ENCODE measurements around the gene INTS4.
"Not testable (repeated sequence)": the region's sequence is repeated elsewhere in the genome, so short reads cannot be mapped to it uniquely, and the experiment has no call there.

INTS4 gene

DNA sequence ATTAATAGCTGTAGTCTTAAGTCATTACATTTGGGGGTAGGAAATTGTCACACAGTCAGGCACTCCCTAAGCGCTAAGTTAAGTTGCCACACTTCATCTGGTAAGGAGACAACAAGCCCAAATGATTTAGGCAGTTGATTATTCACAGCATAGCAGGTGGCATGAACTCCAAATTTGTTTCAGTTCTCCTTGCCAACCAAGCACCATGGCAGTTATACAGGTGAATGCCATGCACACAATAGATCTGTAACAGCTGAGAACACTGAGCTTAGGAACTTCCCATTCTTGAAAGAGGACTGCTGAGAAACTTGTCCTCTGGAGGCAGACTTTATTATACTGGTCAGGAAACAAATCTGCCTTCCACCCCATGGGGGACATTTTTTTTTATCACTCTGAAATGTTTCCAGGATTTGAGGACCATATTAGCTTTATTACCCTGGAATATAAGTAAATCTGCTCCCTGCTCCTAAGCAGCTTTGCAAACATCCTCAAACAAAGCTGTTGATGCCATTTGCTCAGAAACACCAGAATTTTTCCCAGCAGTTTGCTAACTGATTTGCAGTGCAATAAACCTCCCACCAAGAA is 5.1 kb upstream of the INTS4 start:
- no peak overlapping the region for H3K4me3 ChIP-seq (ENCODE audit: low read depth, low read length)
- H3K27ac ChIP-seq (ENCODE audit: low read depth, low read length) = no peak overlapping the region
- H3K9ac ChIP-seq (ENCODE audit: low read depth, low read length) = no peak overlapping the region
- peaks cover 4% of the 10 kb centered on the region; the same call in 1 of the 2 replicates for H3K4me1 ChIP-seq (ENCODE audit: control insufficient read depth, insufficient read depth, low read length)
- no peaks in the 10 kb centered on the region for H3K27me3 ChIP-seq (ENCODE audit: control insufficient read depth, insufficient read depth, low read length)
- no peaks in the 10 kb centered on the region for H3K36me3 ChIP-seq (ENCODE audit: control insufficient read depth, insufficient read depth, low read length)
- H3K9me3 ChIP-seq (ENCODE audit: control insufficient read depth, insufficient read depth, low read length) = no peaks in the 10 kb centered on the region

- no peaks in the 10 kb centered on the region for H3K9me3 ChIP-seq (ENCODE audit: control insufficient read depth, insufficient read depth, low read length)
- H3K9ac ChIP-seq (ENCODE audit: low read depth, low read length) = peak overlapping the region; percentile 79
- peaks cover 8% of the 10 kb centered on the region for H3K4me1 ChIP-seq (ENCODE audit: control insufficient read depth, insufficient read depth, low read length)
- H3K27me3 ChIP-seq (ENCODE audit: control insufficient read depth, insufficient read depth, low read length) = no peaks in the 10 kb centered on the region
- H3K27ac ChIP-seq (ENCODE audit: low read depth, low read length) = peak overlapping the region; percentile 81
- peaks cover 24% of the 10 kb centered on the region for H3K36me3 ChIP-seq (ENCODE audit: control insufficient read depth, insufficient read depth, low read length)
- peak overlapping the region; percentile 99 for H3K4me3 ChIP-seq (ENCODE audit: low read depth, low read length)
Measured at GRCh38 chr11:77993902-77994301, 566 bp downstream of the INTS4 start.

GRCh38 chr11:77990981-77991380 is 3.5 kb downstream of the INTS4 start:
- H3K27ac ChIP-seq (ENCODE audit: low read depth, low read length) = no peak overlapping the region

GRCh38 chr11:77986456-77986855 is 8.0 kb downstream of the INTS4 start:
- H3K27ac ChIP-seq (ENCODE audit: low read depth, low read length); H3K27me3 ChIP-seq (ENCODE audit: control insufficient read depth, insufficient read depth, low read length); H3K9ac ChIP-seq (ENCODE audit: low read depth, low read length); H3K9me3 ChIP-seq (ENCODE audit: control insufficient read depth, insufficient read depth, low read length); H3K4me3 ChIP-seq (ENCODE audit: low read depth, low read length); H3K4me1 ChIP-seq (ENCODE audit: control insufficient read depth, insufficient read depth, low read length): not testable (repeated sequence)
- H3K36me3 ChIP-seq (ENCODE audit: control insufficient read depth, insufficient read depth, low read length) = peaks cover 38% of the 10 kb centered on the region

More at GRCh38 chr11:77990981-77991380, 3.5 kb downstream of the INTS4 start:
- Histone ChIP-seq H3K9ac (ENCODE audit: low read depth, low read length) (no peak overlapping the region), H3K4me3 (ENCODE audit: low read depth, low read length) (no peak overlapping the region), H3K4me1 (ENCODE audit: control insufficient read depth, insufficient read depth, low read length) (peaks cover 8% of the 10 kb centered on the region), H3K27me3 (ENCODE audit: control insufficient read depth, insufficient read depth, low read length) (no peaks in the 10 kb centered on the region), H3K9me3 (ENCODE audit: control insufficient read depth, insufficient read depth, low read length) (no peaks in the 10 kb centered on the region), H3K36me3 (ENCODE audit: control insufficient read depth, insufficient read depth, low read length) (peaks cover 41% of the 10 kb centered on the region)

DNA sequence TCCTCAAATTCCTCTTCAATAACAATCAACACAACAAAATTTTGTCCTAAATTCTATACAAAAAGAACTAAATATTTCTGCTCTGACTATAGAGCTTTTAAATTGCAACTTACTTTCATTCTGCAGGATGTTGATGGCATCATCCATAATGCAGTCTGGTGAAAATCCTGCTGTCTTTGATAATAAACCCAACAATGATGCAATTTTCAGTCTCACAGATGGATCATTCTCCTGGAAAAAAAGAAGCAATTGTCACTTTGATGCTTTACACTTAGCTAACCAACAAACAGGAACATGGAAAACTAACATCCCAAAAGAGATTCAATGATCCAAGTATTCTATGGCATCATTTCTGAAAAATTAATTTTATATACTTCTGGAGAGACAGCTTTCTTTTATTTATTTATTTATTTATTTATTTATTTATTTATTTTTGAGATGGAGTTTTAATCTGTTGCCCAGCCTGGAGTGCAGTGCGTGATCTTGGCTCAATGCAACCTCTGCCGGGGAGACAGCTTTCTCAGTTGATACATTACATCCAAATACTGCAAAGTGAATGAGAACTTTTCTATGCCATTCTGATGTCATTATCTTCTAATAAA is 13.0 kb downstream of the INTS4 start:
- H3K27me3 ChIP-seq (ENCODE audit: control insufficient read depth, insufficient read depth, low read length) = no peaks in the 10 kb centered on the region
- no peak overlapping the region for H3K4me3 ChIP-seq (ENCODE audit: low read depth, low read length)
- H3K4me1 ChIP-seq (ENCODE audit: control insufficient read depth, insufficient read depth, low read length) = no peaks in the 10 kb centered on the region
- H3K27ac ChIP-seq (ENCODE audit: low read depth, low read length) = no peak overlapping the region
- H3K9ac ChIP-seq (ENCODE audit: low read depth, low read length) = no peak overlapping the region
- no peaks in the 10 kb centered on the region for H3K9me3 ChIP-seq (ENCODE audit: control insufficient read depth, insufficient read depth, low read length)
- peaks cover 36% of the 10 kb centered on the region for H3K36me3 ChIP-seq (ENCODE audit: control insufficient read depth, insufficient read depth, low read length)

DNA sequence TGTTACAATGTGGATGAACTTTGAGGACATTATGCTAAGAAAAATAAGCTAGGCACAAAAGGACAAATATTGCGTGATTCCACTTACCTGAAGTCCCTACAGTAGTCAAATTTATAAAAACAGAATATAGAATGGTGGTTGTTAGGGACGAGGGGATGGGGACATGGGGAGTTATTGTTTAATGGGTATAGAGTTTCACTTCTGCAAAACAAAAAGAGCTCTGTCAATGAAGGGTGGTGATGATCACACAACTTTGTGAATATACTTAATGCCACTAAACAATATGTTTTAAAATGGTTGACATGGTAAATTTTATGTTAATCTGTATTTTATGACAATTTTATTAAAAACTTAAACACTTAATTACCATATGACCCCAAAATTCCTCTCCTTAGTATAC is 26.1 kb downstream of the INTS4 start:
- peaks cover 5% of the 10 kb centered on the region for H3K36me3 ChIP-seq (ENCODE audit: control insufficient read depth, insufficient read depth, low read length)
- H3K4me1 ChIP-seq (ENCODE audit: control insufficient read depth, insufficient read depth, low read length) = no peaks in the 10 kb centered on the region
- no peak overlapping the region for H3K4me3 ChIP-seq (ENCODE audit: low read depth, low read length)
- no peak overlapping the region for H3K9ac ChIP-seq (ENCODE audit: low read depth, low read length)
- no peak overlapping the region for H3K27ac ChIP-seq (ENCODE audit: low read depth, low read length)
- H3K9me3 ChIP-seq (ENCODE audit: control insufficient read depth, insufficient read depth, low read length) = no peaks in the 10 kb centered on the region
- no peaks in the 10 kb centered on the region for H3K27me3 ChIP-seq (ENCODE audit: control insufficient read depth, insufficient read depth, low read length)

DNA sequence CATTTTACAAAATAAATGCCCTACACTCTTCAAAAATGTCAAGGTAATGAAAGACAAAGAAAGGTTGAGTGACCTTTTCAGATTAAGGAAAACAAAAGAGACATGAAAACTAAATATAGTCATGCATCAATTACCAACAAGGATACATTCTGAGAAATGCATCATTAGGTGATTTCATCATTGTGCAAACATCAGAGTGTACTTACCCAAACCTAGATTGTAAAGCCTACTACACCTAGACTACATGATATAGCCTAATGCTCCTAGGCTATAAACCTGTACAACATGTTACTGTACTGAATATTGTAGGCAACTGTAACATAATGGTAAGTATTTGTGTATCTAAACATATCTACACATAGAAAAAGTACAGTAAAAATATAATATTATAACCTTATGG is 26.7 kb downstream of the INTS4 start:
- Histone ChIP-seq H3K27ac (ENCODE audit: low read depth, low read length) (no peak overlapping the region), H3K27me3 (ENCODE audit: control insufficient read depth, insufficient read depth, low read length) (no peaks in the 10 kb centered on the region), H3K9ac (ENCODE audit: low read depth, low read length) (no peak overlapping the region), H3K4me3 (ENCODE audit: low read depth, low read length) (no peak overlapping the region), H3K36me3 (ENCODE audit: control insufficient read depth, insufficient read depth, low read length) (peaks cover 5% of the 10 kb centered on the region), H3K4me1 (ENCODE audit: control insufficient read depth, insufficient read depth, low read length) (no peaks in the 10 kb centered on the region), H3K9me3 (ENCODE audit: control insufficient read depth, insufficient read depth, low read length) (no peaks in the 10 kb centered on the region)

DNA sequence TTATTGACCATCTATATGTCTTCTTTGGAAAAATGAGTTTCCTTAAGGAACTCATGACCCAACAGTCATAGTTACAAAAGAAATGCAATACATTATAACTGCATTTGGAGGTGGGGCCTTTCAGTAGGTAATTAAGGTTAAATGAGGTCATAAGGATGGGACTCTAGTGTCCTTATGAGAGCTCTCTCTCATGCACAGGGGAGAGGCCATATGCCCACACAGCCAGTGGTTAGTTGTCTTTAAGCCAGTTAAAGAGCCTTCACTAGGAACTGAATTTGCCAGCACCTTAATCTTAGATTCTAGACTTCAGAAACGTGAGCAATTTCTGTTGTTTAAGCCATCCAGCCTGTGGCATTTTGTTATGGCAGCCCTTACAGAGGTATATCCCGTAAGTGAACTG is 27.3 kb downstream of the INTS4 start:
- Histone ChIP-seq H3K9me3 (ENCODE audit: control insufficient read depth, insufficient read depth, low read length) (no peaks in the 10 kb centered on the region), H3K36me3 (ENCODE audit: control insufficient read depth, insufficient read depth, low read length) (peaks cover 5% of the 10 kb centered on the region), H3K4me1 (ENCODE audit: control insufficient read depth, insufficient read depth, low read length) (no peaks in the 10 kb centered on the region), H3K9ac (ENCODE audit: low read depth, low read length) (no peak overlapping the region), H3K27me3 (ENCODE audit: control insufficient read depth, insufficient read depth, low read length) (no peaks in the 10 kb centered on the region), H3K27ac (ENCODE audit: low read depth, low read length) (no peak overlapping the region), H3K4me3 (ENCODE audit: low read depth, low read length) (no peak overlapping the region)

DNA sequence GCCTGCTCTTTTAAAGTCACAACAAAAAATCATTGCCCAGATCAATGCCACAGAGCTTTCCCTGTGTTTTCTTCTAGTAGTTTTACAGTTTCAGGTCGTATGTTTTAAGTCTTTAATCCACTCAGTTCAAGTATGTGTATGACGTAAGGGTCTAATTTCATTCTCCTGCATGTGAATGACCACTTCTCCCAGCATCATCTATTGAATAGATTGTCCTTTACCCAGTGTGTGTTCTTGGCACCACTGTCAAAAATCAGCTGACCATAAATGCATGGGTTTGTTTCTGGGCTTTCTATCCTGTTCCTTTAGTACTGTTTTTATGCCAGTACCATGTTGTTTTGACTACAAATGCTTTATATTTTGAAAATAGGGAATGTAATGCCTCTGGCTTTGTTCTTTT is 28.1 kb downstream of the INTS4 start:
- Histone ChIP-seq H3K27ac (ENCODE audit: low read depth, low read length) (no peak overlapping the region), H3K9me3 (ENCODE audit: control insufficient read depth, insufficient read depth, low read length) (no peaks in the 10 kb centered on the region), H3K36me3 (ENCODE audit: control insufficient read depth, insufficient read depth, low read length) (peaks cover 5% of the 10 kb centered on the region)

GRCh38 chr11:77959434-77959833 is 35.0 kb downstream of the INTS4 start:
- no peak overlapping the region for H3K27ac ChIP-seq (ENCODE audit: low read depth, low read length)

More for the DNA sequence above, 28.1 kb downstream of the INTS4 start:
- Histone ChIP-seq H3K9ac (ENCODE audit: low read depth, low read length) (no peak overlapping the region), H3K27me3 (ENCODE audit: control insufficient read depth, insufficient read depth, low read length) (no peaks in the 10 kb centered on the region), H3K4me3 (ENCODE audit: low read depth, low read length) (no peak overlapping the region), H3K4me1 (ENCODE audit: control insufficient read depth, insufficient read depth, low read length) (no peaks in the 10 kb centered on the region)

GRCh38 chr11:77958583-77959177 is 35.8 kb downstream of the INTS4 start:
- not testable (repeated sequence) for H3K9ac ChIP-seq (ENCODE audit: low read depth, low read length); H3K4me3 ChIP-seq (ENCODE audit: low read depth, low read length); H3K27me3 ChIP-seq (ENCODE audit: control insufficient read depth, insufficient read depth, low read length); H3K9me3 ChIP-seq (ENCODE audit: control insufficient read depth, insufficient read depth, low read length); H3K27ac ChIP-seq (ENCODE audit: low read depth, low read length); H3K4me1 ChIP-seq (ENCODE audit: control insufficient read depth, insufficient read depth, low read length)
- H3K36me3 ChIP-seq (ENCODE audit: control insufficient read depth, insufficient read depth, low read length) = peaks cover 26% of the 10 kb centered on the region

More at GRCh38 chr11:77959434-77959833, 35.0 kb downstream of the INTS4 start:
- H3K4me3 ChIP-seq (ENCODE audit: low read depth, low read length) = no peak overlapping the region
- no peak overlapping the region for H3K9ac ChIP-seq (ENCODE audit: low read depth, low read length)
- no peaks in the 10 kb centered on the region for H3K4me1 ChIP-seq (ENCODE audit: control insufficient read depth, insufficient read depth, low read length)
- peaks cover 26% of the 10 kb centered on the region for H3K36me3 ChIP-seq (ENCODE audit: control insufficient read depth, insufficient read depth, low read length)
- no peaks in the 10 kb centered on the region for H3K27me3 ChIP-seq (ENCODE audit: control insufficient read depth, insufficient read depth, low read length)
- H3K9me3 ChIP-seq (ENCODE audit: control insufficient read depth, insufficient read depth, low read length) = no peaks in the 10 kb centered on the region
